ENCODE results near the gene HESX1. TPM values are rescaled to one million over a fixed set of nuclear protein-coding genes. Genes with fewer than 3 reads are reported as not detected.
A peak's percentile ranks its signal among the peaks of the same experiment; 100 is the strongest.

Gene HESX1
- total RNA-seq, result 0.89 TPM

GRCh38 chr3:57199895-57200297 lies at the start of gene HESX1:
HESX1 (minus strand) TSS chr3:57199978; CDS start chr3:57199918, 60 bp downstream.
- intact Hi-C loops (cut with DNase I), result no loop called here
- DNase-seq (ENCODE audit: low spot score) (no peak), ATAC-seq (no peak)

DNA sequence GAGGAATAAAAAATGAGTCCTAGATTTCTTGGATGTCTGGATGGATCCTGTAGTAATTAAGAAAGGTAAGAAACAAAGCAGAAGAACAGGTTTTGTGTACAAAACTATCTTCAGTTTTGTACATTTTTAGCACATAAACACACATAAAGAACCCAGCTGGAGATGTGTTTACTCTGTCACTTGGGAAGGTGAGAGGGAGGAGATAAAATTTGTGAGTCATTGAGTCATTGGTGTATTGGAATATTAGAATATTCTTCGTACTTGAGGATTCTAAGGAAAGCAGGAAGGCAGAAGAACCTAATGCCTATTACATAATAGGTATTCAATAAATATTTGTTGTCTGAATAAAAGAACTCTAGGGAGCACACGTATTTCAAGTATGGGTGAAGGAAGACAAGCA lies 45.2 kb upstream of the HESX1 start:
- intact Hi-C loops (cut with DNase I), result no loop called here
- ATAC-seq, result no peak
- DNase-seq (ENCODE audit: low spot score), result no peak

GRCh38 chr3:57234613-57235575 lies 35.1 kb upstream of the HESX1 start:
- no peak for DNase-seq (ENCODE audit: low spot score)
- ATAC-seq, result no peak
- intact Hi-C loops (cut with DNase I), result no loop called here

DNA sequence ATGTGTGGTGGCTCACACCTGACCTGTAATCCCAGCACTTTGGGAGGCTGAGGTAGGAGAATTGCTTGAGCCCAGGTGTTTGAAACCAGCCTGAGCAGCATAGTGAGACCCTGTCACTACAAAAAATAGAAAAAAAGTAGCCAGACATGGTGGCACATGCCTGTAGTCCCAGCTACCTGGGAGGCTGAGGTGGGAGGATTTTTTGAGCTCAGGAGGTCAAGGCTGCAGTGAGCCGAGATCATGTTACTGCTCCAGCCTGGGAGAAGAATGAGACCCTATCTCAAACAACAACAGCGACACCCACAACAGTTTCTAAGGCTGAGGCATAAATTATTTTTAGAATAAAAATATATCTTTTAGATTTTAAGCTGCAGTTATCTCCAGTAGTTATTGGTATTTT lies 34.0 kb upstream of the HESX1 start:
- DNase-seq (ENCODE audit: low spot score), result no peak
- no peak for ATAC-seq

GRCh38 chr3:57230006-57230405 lies 30.2 kb upstream of the HESX1 start:
- ATAC-seq, result no peak
- intact Hi-C loops (cut with DNase I), result no loop called here
- no peak for DNase-seq (ENCODE audit: low spot score)

More for the DNA sequence above, 34.0 kb upstream of the HESX1 start:
- intact Hi-C loops (cut with DNase I), result no loop called here

- DNase-seq (ENCODE audit: low spot score), result peak; percentile 71
Observed at GRCh38 chr3:57227930-57228751, 28.4 kb upstream of the HESX1 start.

GRCh38 chr3:57227204-57227929 lies 27.6 kb upstream of the HESX1 start, which contains the start of gene APPL1:
APPL1 (plus strand) TSS chr3:57227729; CDS start chr3:57227884, 155 bp downstream.
- DNase-seq (ENCODE audit: low spot score) (peak; percentile 95), ATAC-seq (peak; percentile 98)
- intact Hi-C loops (cut with DNase I), result no loop called here

More at GRCh38 chr3:57227930-57228751, 28.4 kb upstream of the HESX1 start:
- intact Hi-C loops (cut with DNase I), result no loop called here
- ATAC-seq, result peak; percentile 71

DNA sequence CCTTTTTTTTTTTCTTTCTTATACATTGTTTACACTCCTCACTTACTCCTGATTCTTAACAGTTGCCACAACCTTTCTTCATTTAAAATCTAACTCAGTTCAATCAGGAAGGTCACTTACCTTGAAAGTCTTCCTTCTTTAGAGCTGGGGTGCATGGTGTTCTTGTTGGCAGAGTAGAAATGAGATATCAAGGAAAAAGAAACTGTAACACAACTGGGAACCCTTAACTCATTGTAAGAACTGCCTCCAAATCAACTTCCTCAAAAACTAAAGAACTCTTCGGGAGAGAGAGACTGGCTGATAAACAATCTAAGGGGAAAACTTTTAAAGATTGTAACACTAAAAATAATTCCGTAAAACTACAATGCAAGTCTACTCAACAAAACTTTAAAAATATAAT lies 26.4 kb upstream of the HESX1 start:
- intact Hi-C loops (cut with DNase I), result no loop called here
- no peak for DNase-seq (ENCODE audit: low spot score)
- no peak for ATAC-seq

GRCh38 chr3:57224856-57225255 lies 25.1 kb upstream of the HESX1 start:
- intact Hi-C loops (cut with DNase I), result no loop called here
- ATAC-seq (no peak), DNase-seq (ENCODE audit: low spot score) (no peak)

GRCh38 chr3:57221883-57222282 lies 22.1 kb upstream of the HESX1 start:
- ATAC-seq, result peak; percentile 71
- DNase-seq (ENCODE audit: low spot score), result no peak
- intact Hi-C loops (cut with DNase I), result no loop called here

DNA sequence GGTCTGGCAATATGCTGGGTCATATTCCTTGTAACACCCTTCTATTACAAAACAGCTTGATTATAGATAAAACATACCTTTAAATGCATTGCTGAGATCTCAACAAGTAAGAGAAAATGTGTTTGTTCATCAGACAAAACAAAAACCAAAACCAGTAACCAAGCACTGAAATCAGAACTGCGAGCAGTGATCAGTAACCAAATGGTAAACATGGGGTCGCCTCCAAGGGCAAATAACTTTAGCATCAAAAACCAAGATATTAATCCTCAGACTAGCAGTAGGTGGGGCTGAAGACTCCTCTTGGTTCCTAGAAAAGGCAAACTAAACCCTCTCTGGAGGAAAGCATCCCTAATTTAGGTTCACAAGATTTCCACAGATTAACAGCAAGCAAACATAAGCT lies 6.6 kb upstream of the HESX1 start:
- DNase-seq (ENCODE audit: low spot score), result no peak
- intact Hi-C loops (cut with DNase I), result no loop called here
- ATAC-seq, result no peak

DNA sequence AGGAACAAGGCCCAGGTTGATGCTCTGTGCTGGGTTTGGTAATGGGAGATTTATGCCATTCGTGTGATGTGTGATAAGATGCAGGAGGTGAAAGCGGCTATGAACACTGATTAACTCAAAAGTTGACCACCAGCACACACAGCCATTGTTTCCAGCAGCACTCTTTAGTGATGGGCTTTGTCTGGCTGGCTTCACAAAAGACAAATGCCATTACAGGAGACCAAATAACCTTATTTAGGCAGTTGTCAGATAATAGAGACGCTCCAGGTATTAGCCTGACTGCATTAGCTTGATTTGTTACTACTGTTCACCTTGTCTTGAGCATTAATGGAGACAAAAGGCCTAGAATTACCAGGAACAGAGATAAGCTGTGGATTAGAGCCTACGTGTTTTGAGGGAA lies 5.1 kb downstream of the HESX1 start:
- intact Hi-C loops (cut with DNase I), result no loop called here
- ATAC-seq, result no peak

DNA sequence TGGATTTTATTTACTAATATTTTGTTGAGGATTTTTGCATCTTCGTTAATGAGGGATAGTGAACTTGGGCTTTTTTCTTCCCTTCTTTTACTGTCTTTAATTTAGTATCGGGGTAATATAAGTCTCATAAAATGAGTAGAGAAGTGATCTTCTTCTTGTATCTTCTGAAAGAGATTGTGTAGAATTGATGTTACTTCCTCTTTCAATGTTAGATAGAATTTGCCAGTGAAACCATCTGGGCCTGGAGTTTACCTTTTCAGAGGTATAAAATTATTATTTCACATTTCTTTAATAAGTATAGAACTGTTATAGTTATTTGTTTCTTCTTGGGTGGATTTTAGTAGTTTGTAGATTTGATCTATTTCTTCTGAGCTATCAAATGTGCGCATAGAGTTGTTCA lies 7.8 kb downstream of the HESX1 start:
- DNase-seq (ENCODE audit: low spot score), result no peak
- ATAC-seq, result no peak
- intact Hi-C loops (cut with DNase I), result no loop called here

More for the DNA sequence above, 5.1 kb downstream of the HESX1 start:
- DNase-seq (ENCODE audit: low spot score), result no peak

DNA sequence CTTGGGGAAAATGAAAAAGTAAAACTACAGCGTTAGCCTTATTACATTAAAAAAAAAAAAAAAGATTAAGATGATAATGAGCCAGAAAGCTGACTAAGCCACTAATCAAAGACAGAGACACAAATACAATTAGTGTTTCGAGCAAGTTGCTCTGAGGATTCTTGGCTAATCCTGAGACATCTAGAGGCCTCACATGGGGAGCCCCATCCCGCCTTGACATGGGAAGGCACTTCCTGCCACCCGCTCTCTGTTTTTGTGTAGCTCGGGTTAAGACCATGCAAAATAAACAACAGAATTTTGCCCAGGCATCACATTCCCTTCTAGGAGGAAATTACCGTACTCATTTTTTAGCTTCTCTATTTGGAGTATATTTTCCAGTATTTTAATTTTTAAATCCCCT lies 15.3 kb downstream of the HESX1 start:
- intact Hi-C loops (cut with DNase I), result no loop called here
- DNase-seq (ENCODE audit: low spot score), result no peak
- no peak for ATAC-seq

GRCh38 chr3:57179580-57180410 lies 20.0 kb downstream of the HESX1 start:
- DNase-seq (ENCODE audit: low spot score) (no peak), ATAC-seq (no peak)
- intact Hi-C loops (cut with DNase I), result no loop called here

GRCh38 chr3:57176045-57176444 lies 23.7 kb downstream of the HESX1 start:
- intact Hi-C loops (cut with DNase I), result no loop called here
- no peak for DNase-seq (ENCODE audit: low spot score)
- ATAC-seq, result no peak

DNA sequence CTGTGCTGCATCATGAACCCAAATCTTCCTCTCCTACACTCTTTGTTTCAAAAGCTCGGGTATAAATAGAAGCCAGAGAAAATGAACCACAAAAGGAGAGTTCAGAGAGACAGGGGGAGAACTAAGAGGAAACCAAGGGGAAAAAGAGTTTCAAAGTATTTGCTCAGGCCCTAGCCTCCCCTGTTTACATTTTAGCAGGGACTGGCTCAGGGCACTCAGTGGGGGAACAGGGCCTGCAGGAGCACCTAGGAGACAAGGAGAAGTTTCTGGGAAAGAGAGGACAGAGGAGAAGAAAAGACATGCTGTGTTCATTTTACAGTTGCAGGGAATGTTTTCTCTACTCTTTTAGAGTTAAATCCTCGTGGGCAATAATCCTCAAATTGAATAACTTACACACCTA lies 26.1 kb downstream of the HESX1 start:
- intact Hi-C loops (cut with DNase I), result no loop called here
- ATAC-seq, result no peak
- no peak for DNase-seq (ENCODE audit: low spot score)

- DNase-seq (ENCODE audit: low spot score) (no peak), ATAC-seq (no peak)
- intact Hi-C loops (cut with DNase I), result no loop called here
Observed at GRCh38 chr3:57170946-57171345, 28.8 kb downstream of the HESX1 start.
